HG02588 (cell line): Measurements from ENCODE around the gene RHOBTB1.
"Not testable (repeated sequence)": the region's sequence is repeated elsewhere in the genome, so short reads cannot be mapped to it uniquely, and the experiment has no call there.

Experiments used
- ATAC-seq: cut with Tn5 transposase; IDR thresholded peaks from one replicate; pipeline ENCODE4 v1.9.1; 2021; ENCODE audit warnings: mild to moderate bottlenecking, moderate library complexity; ENCODE audit not compliant: unreplicated experiment

Gene RHOBTB1

DNA sequence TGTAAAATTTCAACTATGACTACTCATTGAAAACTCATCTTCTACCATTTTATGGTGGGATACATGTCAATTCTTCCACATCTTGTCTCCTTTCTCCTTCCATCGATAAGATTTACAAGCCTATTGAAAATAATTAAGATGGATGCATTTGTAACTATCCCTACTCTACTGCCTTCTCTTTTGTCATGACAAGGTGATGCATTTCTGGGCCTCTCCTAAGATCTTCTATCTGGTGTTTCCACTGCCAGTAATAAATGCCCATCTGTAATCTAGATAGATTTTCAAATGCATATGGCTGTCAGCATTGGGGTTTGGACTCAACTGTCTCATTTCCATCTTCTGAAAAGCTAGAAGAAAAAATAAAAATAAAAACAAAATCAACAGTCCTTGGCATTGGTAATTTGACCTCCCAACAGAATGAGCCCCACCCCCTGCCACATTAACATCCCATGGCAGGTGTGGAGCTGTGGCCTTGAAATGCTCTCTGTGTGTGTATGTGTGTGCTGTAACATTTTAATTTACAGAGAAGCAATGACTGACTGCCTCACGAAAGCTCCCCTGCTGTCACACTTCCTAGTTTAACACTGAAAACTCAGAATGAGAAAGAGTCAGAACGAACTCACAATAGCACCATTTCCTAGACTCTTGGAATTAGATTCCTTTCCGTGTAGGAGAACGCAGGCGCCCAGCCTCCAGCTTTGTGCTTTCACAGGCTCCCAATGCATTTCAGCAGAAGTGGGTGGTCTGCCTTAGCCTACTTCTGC, 74.2 kb downstream of the RHOBTB1 start:
- ATAC-seq = no peak

DNA sequence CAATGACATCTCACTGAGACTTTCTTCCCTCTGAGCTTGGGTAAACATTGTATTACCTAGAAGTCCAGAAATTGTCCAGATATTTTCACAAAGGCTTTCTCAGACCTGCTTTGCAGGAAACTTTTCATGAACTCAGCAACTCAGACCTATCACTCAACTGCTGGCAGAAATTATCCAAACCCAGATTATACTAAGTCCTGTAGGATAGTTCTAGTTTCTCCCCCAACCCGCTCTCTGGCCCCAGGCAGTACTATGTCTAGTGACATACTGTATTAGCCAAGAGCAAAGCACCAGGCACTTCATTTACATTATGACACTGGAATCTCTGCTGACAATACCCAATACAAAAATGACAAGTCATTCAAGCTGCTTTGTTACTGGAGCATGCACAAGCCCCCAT, 75.0 kb downstream of the RHOBTB1 start:
- ATAC-seq = no peak

DNA sequence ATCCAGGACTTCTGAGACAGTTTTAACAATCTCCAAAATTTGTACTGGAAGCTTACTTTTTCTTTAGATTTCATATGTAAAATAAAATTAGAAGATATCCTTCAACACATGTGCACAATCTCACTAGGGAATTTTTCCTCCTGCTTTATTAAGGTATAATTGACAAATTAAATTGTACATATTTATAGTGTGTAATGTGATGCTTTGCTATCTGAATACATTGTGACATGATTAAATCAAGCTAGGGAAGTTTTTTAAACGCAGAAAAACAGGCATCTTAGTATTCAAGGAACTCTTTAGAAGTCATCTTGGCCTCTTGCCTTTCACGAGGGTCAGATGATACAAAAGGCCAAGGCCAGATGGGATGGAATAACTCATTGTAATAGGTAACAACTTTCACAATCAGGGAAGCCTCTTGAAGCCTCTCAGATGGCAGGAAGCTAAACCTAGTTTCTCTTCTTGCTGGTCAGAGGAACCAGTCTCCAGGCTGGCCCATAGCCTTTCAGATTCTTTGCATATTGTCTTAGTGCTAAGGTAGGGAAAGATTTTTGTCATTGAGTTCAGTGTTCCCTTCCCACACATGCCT, 78.7 kb downstream of the RHOBTB1 start:
- ATAC-seq = no peak

DNA sequence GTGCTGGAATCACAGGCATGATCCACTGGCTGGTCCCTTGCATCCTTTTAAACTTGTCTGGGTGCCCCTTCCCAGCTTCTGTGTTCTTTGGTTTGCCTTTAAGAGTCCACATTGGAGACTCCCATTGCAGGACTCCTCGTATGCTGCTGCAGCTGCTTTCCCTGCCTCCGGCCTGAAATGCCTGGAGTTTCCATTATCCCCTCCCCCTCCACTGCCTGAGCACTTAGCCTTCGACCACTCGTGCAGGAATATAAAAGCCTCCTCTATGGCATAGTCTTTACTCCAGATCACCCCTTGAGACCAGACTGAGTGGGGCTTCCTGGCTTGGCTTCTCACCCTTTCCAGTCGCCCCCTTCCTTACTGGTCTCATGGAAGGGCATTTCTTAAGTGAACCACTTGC, 80.2 kb downstream of the RHOBTB1 start:
- no peak for ATAC-seq

DNA sequence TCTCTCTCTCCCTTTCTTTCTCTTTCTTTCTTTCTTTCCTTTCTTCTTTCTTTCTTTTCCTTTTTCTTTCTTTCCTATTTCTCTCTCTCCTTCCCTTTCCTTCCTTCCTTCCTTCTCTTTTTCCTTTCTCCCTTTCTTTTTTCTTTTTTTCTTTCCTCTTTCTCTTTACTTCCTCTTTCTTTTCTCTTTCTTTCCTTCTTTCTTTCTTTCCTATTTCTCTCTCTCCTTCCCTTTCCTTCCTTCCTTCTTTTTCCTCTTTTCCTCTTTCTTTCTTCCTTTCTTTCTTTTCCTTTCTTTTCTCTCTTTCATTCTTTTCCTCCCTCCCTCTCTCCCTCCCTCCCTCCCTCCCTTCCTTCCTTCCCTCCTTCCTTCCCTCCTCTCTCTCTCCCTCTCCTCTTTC, 81.5 kb downstream of the RHOBTB1 start:
- no peak for ATAC-seq

DNA sequence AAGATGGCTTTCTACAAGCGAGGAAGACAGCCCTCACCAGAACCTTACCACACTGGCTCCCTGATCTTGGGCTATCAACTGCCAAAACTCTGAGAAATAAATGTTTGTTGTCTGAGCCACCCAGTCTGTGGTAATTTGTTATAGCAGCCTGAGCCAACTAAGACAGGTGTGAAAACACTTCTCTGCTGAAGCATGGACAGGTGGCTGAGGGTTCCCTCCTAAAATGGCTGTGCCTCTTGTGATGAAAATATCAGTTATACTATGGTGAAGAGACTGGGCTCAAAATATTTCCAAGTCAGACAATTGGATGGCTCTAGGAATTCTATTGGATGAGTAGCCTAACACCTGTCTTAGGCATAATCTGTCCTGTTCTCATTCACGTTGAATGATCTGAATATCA, 87.6 kb downstream of the RHOBTB1 start:
- no peak for ATAC-seq

DNA sequence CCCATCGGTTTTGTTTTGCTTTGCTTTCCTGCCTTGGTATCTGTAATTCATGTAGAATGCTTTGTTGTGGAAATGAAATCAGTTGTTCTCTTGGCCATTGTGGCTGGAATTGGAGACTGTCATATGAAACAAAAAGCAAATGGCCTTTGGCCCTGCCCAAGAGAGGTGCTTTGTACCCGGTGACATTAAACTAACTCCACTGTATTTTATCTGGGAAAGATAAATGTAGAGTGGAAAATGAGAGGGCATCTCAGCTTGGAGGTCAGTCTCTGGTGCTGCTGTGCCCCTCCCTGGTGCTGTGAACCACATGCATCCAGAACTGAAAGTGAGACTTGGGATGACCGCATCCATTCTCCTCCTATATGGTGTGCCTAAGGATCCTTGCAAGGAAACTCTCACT, 90.3 kb downstream of the RHOBTB1 start:
- no peak for ATAC-seq

DNA sequence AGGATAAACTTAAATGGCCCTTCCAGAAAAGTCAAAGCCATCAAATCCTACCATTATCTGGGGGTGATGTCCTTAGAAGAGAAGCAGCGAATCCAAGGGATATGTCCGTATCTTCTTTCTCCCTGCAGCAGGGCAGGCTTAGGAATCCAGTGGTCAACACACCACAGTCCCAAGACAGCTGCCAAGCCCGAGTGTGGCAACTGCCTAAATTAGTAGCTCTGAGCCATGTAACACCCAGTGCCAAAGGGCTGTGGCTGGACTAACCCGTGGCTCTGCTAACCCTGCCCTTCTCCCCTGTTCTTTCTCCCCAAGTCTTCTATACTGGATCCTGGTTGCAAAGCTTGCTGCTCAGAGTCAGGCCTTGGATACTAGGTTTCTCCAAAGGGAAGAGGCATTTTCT, 90.9 kb downstream of the RHOBTB1 start:
- no peak for ATAC-seq

DNA sequence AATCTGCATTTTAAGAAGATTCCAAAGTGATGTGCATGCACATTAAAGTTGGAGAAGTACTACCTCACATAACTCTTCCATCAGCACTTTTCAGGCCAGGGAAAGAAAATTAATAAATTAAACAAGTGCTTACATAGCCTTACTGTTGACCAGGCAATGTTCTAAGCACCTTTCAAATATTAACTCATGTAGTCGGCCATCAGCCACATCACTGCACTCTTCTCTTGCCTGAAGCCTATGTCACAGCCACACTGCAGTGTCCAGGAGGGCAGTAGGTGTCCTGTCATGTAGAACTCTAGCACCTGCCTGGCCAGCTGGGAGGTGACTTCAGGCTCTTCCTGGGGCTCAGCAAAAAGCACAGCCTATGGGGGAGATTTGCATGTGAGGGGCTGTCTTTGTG, 94.2 kb downstream of the RHOBTB1 start:
- no peak for ATAC-seq

DNA sequence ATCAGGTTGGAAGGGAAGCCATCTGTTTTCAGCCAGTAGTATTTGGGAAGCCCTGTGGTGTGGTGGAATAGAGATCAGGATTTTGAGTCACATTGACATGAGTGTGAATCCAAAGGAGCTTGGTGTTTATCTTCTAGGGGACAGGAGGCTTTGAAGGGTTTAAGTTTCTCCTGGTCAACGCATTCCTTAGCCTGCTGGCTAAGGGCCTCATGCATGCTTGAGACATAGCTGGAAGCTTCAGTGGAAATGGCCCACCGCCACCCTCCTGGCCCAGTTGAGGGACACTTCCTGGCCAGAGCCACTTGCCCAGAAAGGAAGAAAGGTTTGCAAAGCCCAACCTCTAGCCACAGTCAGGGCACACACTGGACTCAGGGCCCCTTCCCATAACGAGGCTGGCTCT, 94.8 kb downstream of the RHOBTB1 start:
- ATAC-seq = no peak

DNA sequence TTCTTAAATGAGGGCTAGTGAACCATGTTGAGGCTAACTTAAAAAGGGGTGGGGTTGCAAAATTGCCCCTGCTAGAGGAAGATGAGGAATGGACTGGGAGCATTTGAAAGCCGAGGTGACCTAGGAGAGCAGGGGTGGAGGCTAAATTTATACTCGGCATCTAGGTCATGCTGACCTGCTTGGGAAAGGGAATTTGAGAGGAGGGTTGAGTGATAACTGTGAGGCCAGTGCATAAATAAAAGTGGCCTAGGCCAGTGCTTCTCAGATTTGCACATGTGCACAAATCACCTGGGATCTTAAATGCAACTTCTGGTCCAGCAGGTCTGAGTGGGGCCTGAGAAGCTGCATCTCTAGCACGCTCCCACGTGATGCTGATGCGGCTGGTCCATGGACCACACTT, 95.3 kb downstream of the RHOBTB1 start:
- ATAC-seq = no peak

DNA sequence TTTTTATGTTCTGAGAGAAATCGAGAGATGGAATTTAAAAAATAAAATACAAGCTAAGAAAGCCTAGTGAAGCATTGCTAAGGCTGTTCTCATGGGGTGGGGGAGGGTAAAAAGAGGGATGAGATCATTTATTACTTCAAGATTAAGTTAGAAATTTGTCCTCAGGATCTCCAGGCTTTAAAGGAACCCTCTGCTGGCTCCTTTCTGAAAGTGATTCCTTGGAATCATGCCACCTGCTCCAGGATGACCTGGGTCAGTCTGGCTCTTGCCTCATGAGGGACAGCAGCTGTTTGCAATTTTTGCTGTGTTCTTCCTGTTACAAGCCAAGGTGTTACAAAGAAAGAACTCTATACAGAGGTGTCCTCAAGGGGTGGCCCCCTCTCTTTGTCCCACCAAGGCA, 95.9 kb downstream of the RHOBTB1 start:
- ATAC-seq = no peak

DNA sequence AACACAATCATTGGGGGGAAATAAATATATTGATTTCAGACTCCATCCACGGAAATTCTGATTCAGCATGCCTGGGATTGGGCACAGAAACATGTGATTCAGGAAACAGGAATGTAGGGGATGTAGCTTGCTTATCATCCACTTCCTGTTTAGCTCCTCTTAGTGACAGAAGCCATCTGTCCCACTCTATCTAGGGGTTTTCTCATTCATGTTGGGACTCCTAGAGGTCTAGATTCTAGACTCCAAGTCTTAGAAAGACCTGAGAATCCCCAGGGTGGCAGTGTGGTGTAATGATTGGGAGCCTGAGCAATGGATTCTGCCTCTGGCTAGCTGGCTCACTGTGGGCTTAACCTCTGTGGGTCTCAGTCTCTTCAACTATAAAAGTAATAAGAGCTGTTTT, 97.8 kb downstream of the RHOBTB1 start:
- no peak for ATAC-seq

DNA sequence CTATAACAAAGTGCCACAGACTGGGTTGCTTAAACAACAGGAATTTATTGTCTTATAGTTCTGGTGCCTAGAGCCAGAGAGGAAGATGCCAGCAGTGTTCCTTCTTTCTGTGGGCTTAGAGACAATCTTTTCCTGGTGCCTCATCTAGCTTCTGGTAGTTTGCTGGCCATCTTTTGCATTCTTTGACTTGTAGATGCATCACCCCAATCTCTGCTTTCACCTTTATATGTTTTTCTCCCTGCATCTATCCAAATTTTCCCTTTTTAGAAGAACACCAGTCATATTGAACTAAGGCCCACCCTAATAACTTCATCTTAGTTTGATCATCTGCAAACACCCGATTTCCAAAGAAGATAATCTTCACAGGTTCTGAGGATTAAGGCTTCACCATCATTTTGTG, 98.9 kb downstream of the RHOBTB1 start:
- no peak for ATAC-seq

DNA sequence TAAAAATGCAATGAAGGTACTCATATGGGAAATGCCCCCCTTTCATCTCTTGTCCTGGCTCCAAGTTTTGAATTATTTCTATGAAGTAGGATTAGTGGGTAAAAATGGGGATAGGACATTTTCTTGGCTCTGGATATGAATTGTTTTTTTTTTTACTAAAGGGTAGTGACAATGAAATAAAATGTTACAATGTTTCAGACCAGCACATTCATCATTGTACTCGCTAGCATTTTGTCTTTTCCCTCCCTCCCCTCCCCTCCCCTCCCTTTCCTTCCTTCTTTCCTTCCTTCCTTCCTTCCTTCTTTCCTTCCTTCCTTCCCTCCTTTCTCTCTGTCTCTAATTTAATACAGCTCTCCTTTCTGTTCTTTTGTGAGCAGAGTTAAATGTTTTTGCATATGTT, 101.3 kb downstream of the RHOBTB1 start:
- no peak for ATAC-seq

DNA sequence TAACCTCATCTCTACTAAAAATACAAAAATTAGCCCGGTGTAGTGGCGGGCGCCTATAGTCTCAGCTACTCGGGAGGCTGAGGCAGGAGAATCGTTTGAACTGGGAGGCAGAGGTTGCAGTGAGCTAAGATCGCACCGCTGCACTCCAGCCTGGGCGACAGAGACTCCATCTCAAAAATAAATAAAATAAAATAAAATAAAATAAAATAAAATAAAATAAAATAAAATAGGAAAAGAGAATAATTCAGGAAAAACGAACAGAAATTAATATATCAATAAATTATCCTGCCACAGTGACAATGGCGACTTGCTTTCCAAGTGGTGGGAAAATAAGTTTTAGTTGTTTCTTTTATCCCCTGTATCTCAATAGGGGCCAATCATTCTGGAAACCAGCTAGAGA, 102.8 kb downstream of the RHOBTB1 start:
- ATAC-seq = not testable (repeated sequence)

DNA sequence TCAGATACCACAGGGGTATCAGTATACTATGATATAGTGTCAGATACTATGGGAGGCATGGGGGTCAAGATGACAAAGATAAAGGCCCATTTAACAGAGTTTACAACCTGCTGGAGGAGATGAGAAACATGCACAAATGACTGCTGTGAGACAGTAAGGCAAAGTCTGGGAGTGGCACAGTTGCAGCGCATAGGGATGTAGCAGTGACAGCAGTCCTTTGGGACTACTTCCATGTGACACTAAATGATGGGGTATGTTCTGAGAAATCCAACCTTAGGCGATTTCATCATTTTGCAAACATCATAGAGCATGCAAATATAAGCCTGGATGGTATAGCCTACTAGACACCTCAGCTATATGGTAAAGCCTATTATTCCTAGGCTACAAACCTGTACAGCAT, 108.9 kb downstream of the RHOBTB1 start:
- ATAC-seq = no peak

DNA sequence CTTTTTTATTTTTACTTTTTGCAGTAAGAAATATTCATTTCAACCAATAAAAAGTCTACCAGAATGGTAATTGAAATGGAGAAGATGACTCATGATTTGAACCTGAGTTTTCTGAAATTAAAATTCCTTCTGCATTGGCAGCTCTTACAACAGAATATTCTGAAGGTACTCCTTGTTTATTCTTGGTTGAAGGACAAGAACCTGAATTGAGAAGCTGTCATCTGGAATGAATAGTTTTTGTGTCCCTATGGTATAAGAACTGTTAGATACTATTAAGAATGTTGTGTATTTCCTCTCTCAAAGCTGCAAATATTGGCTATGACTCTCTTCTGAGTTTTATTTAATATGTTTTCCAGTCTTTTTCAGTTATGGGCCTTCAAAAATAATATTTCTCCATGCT, 109.6 kb downstream of the RHOBTB1 start:
- ATAC-seq = no peak

DNA sequence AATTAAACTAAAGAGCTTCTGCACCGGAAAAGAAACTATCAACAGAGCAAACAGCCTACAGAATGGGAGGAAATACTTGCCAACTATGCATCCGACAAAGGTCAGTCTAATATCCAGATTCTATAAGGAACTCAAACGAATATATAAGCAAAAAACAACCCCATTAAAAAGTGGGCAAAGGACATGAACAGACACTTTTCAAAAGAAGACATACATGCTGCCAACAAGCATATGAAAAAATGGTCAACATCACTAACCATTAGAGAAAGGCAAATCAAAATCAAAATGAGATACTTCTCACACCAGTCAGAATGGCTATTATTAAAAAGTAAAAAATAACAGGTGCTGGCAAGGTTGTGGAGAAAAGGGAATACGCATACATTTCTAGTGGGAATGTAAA, 111.8 kb downstream of the RHOBTB1 start:
- not testable (repeated sequence) for ATAC-seq

DNA sequence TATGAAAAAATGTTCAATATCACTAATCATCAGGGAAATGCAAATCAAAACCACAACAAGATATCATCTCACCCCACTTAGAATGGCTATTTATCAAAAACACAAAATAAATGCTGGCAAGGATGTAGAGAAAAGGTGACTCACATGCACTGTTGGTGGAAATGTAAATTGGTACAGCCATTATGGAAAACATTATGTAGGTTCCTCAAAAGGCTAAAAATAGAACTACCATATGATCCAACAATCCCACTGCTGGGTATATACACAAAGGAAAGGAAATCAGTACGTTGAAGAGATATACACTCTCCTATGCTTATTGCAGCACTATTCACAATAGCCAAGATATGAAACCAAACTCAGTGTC, 115.5 kb downstream of the RHOBTB1 start:
- ATAC-seq = no peak

DNA sequence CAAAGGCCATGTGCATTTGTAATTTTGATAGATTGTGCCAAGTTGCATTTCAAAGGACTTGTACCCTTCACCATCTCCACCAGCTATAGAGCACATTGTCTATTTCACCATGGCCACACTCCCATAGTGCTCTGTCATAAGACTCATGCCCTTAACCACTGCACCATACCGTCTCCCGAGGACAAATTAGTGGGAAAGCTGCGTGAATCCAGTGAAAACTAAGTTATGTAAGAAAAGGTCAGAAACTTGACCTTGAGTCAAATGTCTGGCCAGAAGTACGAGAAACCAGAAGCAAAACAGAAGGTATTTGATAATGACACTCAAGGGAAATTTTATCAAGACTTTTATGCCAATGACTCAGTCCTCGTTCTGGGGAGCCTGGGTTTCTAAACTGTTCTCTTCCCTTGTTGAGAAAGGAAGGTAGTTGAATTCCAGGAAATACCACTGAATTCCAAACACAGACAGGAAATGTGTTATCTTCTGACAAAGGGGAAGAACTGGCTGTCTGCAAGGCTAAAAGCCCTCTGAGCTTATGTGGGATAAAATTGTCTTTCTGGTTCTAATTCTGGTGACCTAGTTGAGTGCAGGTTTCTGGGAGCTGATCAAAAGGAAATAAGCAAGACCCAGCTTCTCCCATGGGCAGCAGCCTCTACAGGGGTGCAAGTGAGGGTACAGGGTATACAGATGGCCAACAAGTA, 116.0 kb downstream of the RHOBTB1 start:
- ATAC-seq = no peak

DNA sequence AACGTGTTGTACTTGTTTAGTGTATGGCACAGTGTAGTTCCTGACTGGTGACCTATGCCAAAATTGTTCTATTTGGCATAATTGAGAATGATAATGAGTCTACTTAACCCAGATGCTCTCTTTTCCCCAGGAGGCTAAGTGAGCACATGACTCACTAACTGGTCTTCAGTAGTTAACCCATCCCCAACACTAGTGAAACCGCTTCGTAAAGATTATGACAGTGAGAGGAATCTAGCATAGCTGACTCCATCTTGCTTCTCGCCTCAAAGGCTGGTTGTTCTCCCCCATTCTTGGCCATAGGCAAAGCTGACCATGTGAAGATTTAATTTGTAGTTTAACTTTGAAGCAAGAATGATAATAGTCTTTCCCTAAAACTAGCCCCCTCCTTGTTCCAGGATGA, 118.5 kb downstream of the RHOBTB1 start:
- ATAC-seq = no peak
